Breast epithelium (tissue), 4 donors: ENCODE data around the gene PNKD. TPM values are rescaled to one million over a fixed set of nuclear protein-coding genes. Genes with fewer than 3 reads are reported as not detected.

ENCODE experiments used
- DNase-seq, 2 donors: peaks; one replicate each; pipeline ENCODE4 v3.0.0-alpha.2; 2019; ENCODE audit warnings: low spot score in 2 of 2
- H3K27ac ChIP-seq, 2 donors: fragments of 200-600 bp; sonication (generic) in 1 of 2; one replicate each; pipeline ENCODE4 v1.5.1; 2016 to 2019; ENCODE audit warnings: mild to moderate bottlenecking in 1 of 2
- H3K27me3 ChIP-seq, 2 donors: fragments of 200-600 bp; sonication (generic) in 1 of 2; one replicate each; pipeline versions ENCODE4 v1.5.1 to v1.6.0; 2017 to 2019; ENCODE audit warnings: control low read depth in 1 of 2, mild to moderate bottlenecking in 1 of 2
- H3K36me3 ChIP-seq: fragments of 200-600 bp; one replicate; pipeline ENCODE4 v1.5.1; 2019
- H3K4me1 ChIP-seq, 2 donors: fragments of 200-600 bp; sonication (generic); one replicate each; pipeline ENCODE4 v1.5.1; 2016 to 2019; ENCODE audit warnings: control low read depth in 1 of 2
- H3K4me3 ChIP-seq, 3 donors: fragments of 200-600 bp; sonication (generic); 1 replicate in 2 of 3; 2 replicates in 1 of 3; pipeline ENCODE4 v1.5.1; 2016 to 2019; ENCODE audit warnings: mild to moderate bottlenecking in 3 of 3, moderate library complexity in 2 of 3
- H3K9me3 ChIP-seq, 2 donors: fragments of 200-600 bp; sonication (generic) in 1 of 2; one replicate each; pipeline ENCODE4 v1.5.1; 2016 to 2019; ENCODE audit warnings: control low read depth in 1 of 2
- POLR2A ChIP-seq: fragments of 450-650 bp; IDR thresholded peaks from one replicate; pipeline ENCODE4 v1.6.1; 2016; ENCODE audit warnings: antibody characterized with exemption, mild to moderate bottlenecking, moderate library complexity
- POLR2AphosphoS5 ChIP-seq, 3 donors: sonication (generic); formaldehyde crosslinking; IDR thresholded peaks; one replicate each; pipeline ENCODE4 v1.6.1; 2017; ENCODE audit warnings: antibody characterized with exemption in 3 of 3
- intact Hi-C: fragments of 100-400 bp; cut with DNase I; formaldehyde crosslinking; loops from one replicate; pipeline ENCODE4 v1.15.1; 2023; ENCODE audit warnings: low total_unique reads
- total RNA-seq, 3 donors: library from RNA; depleted of rRNA; stranded (reverse); fragments of >200 nt; gene quantifications; one replicate each; pipeline ENCODE4 v1.1.0, GENCODE V29; 2016
- TF ChIP-seq, protein P1 (sequence below), 3 donors: fragments of 450-650 bp; IDR thresholded peaks; one replicate each; pipeline ENCODE4 v1.5.1; 2016 to 2017; ENCODE audit warnings: antibody characterized with exemption in 3 of 3, mild to moderate bottlenecking in 3 of 3, moderate library complexity in 3 of 3

The PNKD gene
- total RNA-seq, 3 donors from 2014 or later: 30.2 to 48.3 (median 35.6) TPM

DNA sequence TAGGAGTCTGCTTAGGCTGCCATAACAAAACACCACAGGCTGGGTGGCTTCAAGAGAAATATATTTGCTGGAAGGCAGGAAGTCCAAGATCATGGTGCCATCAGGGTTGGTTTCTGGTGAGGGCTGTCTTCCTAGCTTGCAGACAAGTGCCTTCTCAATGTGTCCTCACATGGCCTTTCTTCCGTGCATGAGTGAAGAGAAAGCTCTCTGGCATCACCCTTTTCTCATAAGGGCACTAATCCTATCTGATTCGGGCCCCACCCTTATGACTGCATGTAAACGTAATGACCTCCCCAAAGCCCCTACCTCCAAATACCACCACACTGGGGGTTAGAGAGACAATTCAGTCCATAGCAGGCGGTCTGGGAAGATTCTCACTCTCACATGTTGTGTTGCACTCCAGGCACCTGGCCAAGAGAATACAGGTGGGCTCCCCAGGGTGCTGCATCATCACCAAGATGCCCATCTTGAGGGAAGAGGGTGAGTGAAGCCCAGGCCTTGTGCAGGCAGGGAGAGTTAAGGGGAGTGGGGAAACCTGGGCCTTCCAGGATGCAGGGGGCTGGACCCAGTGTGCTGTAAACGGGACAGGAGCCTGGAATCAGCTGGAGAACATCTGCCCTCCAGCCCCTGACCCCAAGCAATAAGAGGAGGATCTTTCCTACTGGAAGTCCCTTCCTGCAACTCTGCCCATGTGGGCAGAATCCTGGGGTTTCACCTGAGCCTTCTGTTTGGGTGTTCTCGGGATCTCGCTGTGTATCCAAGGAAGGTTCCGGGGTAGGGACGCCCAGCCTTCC lies 96.5 kb downstream of the PNKD start:
- Histone ChIP-seq H3K4me3 (peak overlapping the region; percentile 42 to 86 (median 65)), H3K36me3 (no peaks in the 10 kb centered on the region), H3K27ac (peak overlapping the region; percentile 93 to 99), H3K27me3 (no peaks in the 10 kb centered on the region), H3K4me1 (no peaks in the 10 kb centered on the region), H3K9me3 (peaks cover 0 to 7% of the 10 kb centered on the region in 2 donors)
- intact Hi-C loops: no loop called here
- no peak for TF ChIP-seq POLR2AphosphoS5 (IDR thresholded peaks at IDR 0.05)
- no peak for DNase-seq

GRCh38 chr2:218367415-218368149 lies 97.3 kb downstream of the PNKD start:
- peak overlapping the region; percentile 93 to 99 for H3K27ac ChIP-seq
- no peaks in the 10 kb centered on the region for H3K27me3 ChIP-seq
- H3K4me1 ChIP-seq: no peaks in the 10 kb centered on the region
- DNase-seq: peak; percentile 76 to 79
- peaks cover 0 to 7% of the 10 kb centered on the region in 2 donors for H3K9me3 ChIP-seq
- intact Hi-C loops: no loop called here
- no peaks in the 10 kb centered on the region for H3K36me3 ChIP-seq
- H3K4me3 ChIP-seq: peak overlapping the region; percentile 42 to 86 (median 65)
- peak; percentile 90 for TF ChIP-seq POLR2A
- peak; percentile 87 to 94 (median 89) for TF ChIP-seq POLR2AphosphoS5 (IDR thresholded peaks at IDR 0.05)
- TF ChIP-seq, protein P1, sequence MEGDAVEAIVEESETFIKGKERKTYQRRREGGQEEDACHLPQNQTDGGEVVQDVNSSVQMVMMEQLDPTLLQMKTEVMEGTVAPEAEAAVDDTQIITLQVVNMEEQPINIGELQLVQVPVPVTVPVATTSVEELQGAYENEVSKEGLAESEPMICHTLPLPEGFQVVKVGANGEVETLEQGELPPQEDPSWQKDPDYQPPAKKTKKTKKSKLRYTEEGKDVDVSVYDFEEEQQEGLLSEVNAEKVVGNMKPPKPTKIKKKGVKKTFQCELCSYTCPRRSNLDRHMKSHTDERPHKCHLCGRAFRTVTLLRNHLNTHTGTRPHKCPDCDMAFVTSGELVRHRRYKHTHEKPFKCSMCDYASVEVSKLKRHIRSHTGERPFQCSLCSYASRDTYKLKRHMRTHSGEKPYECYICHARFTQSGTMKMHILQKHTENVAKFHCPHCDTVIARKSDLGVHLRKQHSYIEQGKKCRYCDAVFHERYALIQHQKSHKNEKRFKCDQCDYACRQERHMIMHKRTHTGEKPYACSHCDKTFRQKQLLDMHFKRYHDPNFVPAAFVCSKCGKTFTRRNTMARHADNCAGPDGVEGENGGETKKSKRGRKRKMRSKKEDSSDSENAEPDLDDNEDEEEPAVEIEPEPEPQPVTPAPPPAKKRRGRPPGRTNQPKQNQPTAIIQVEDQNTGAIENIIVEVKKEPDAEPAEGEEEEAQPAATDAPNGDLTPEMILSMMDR (IDR thresholded peaks at IDR 0.05): no peak

- TF ChIP-seq, protein P1 (IDR thresholded peaks at IDR 0.05): no peak
- TF ChIP-seq POLR2A: no peak
- TF ChIP-seq POLR2AphosphoS5 (IDR thresholded peaks at IDR 0.05): no peak
- no peak for DNase-seq
- Histone ChIP-seq H3K36me3 (no peaks in the 10 kb centered on the region), H3K9me3 (peaks cover 0 to 7% of the 10 kb centered on the region in 2 donors), H3K27me3 (no peaks in the 10 kb centered on the region), H3K27ac (peak overlapping the region; percentile 93 to 99), H3K4me1 (no peaks in the 10 kb centered on the region), H3K4me3 (peak overlapping the region; percentile 42 to 86 (median 65))
- intact Hi-C loops: no loop called here
Observed at GRCh38 chr2:218368150-218368528, 97.8 kb downstream of the PNKD start.

DNA sequence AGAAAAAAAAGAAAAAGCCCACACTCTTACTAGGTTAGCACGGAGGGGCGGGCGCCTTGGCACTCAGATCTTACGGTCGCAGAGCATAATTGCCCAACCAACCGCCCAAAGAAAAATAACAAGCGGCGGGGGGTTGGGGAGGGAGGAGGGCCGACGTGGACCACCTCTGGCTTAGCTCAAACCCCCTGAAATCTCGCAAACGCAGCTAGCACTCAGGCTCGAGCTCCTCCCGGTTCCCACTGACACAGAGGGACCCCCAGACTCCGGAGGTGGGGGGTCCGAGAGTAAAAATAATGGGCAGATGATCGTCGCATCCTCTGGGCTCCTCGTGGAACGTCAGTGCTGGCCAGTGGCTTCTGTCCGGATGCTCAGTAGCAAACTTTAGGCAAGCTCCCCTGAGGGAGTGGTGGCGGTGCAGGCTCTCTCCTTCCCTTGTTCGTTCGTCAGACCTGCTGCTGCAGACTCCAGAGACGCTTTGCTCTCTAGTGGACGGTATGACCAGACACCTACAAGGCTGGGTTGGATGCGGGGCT lies 98.4 kb downstream of the PNKD start:
- Histone ChIP-seq H3K4me1 (no peaks in the 10 kb centered on the region), H3K27ac (peak overlapping the region; percentile 93 to 99), H3K9me3 (peaks cover 0 to 7% of the 10 kb centered on the region in 2 donors), H3K36me3 (no peaks in the 10 kb centered on the region), H3K4me3 (peak overlapping the region; percentile 42 to 86 (median 65)), H3K27me3 (no peaks in the 10 kb centered on the region)
- no peak for TF ChIP-seq POLR2A
- TF ChIP-seq, protein P1 (IDR thresholded peaks at IDR 0.05): no peak
- TF ChIP-seq POLR2AphosphoS5 (IDR thresholded peaks at IDR 0.05): peak in 1 of 3 donors; percentile 25
- peak in 1 of 2 donors; percentile 68 for DNase-seq
- intact Hi-C loops: no loop called here

DNA sequence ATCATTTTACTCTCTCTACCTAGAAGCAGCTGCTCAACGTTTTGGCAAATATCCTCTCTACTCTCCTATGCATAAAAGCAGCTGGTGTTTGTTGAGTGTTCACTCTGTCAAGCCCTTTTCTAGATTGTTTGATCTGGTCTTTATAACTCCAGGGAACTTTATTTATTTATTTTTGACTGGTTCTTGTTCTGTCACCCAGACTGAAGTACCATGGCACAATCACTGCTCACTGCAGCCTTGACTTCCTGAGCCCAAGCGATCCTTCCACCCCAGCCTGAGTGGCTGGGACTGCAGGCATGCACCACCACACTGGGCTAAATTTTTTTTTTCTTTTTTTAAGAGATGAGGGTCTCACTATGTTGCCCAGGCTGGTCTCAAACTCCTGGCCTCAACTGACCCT lies 99.0 kb downstream of the PNKD start:
- no peaks in the 10 kb centered on the region for H3K27me3 ChIP-seq
- peak overlapping the region; percentile 93 to 99 for H3K27ac ChIP-seq
- intact Hi-C loops: no loop called here
- H3K4me1 ChIP-seq: no peaks in the 10 kb centered on the region
- no peaks in the 10 kb centered on the region for H3K36me3 ChIP-seq
- TF ChIP-seq, protein P1 (IDR thresholded peaks at IDR 0.05): no peak
- no peak for TF ChIP-seq POLR2A
- DNase-seq: no peak
- peaks cover 0 to 7% of the 10 kb centered on the region in 2 donors for H3K9me3 ChIP-seq
- no peak overlapping the region for H3K4me3 ChIP-seq
